HL-60 (cell line): ENCODE measurements around the gene IGSF9B.

Source experiments
- DNase-seq, 2 experiments: peaks; one replicate each; pipeline ENCODE4 v3.0.0-alpha.2; 2010 to 2020; ENCODE audit warnings: low read depth in 1 of 2, low spot score in 1 of 2
- H3K27ac ChIP-seq: fragments of 250-450 bp; sonication (Bioruptor Pico); replicated peaks from 2 replicates; pipeline ENCODE4 v1.5.1; 2020; ENCODE audit warnings: mild to moderate bottlenecking, moderate library complexity
- H3K27me3 ChIP-seq: fragments of 250-450 bp; sonication (Bioruptor Pico); 2 replicates; pipeline ENCODE4 v1.5.1; 2021; ENCODE audit warnings: mild to moderate bottlenecking, moderate library complexity; ENCODE audit not compliant: insufficient read depth, poor library complexity, severe bottlenecking
- H3K4me3 ChIP-seq: replicated peaks from 2 replicates; pipeline ENCODE4 v1.5.1; 2011; ENCODE audit warnings: mild to moderate bottlenecking, control low read depth, low read length; ENCODE audit not compliant: insufficient read depth
- GABPA ChIP-seq: IDR thresholded peaks from 2 replicates; pipeline ENCODE4 v1.6.1; 2012; ENCODE audit warnings: low read depth
- POLR2AphosphoS5 ChIP-seq: IDR thresholded peaks from 2 replicates; pipeline ENCODE4 v1.6.1; 2012; ENCODE audit warnings: low read depth
- SPI1 ChIP-seq: IDR thresholded peaks from 2 replicates; pipeline ENCODE4 v1.6.1; 2012; ENCODE audit warnings: low read depth, mild to moderate bottlenecking, borderline replicate concordance
- TF ChIP-seq, protein P1 (sequence below): IDR thresholded peaks from 2 replicates; pipeline ENCODE4 v1.6.1; 2012; ENCODE audit warnings: low read depth; ENCODE audit not compliant: insufficient replicate concordance
- TF ChIP-seq, protein P2 (sequence below): IDR thresholded peaks from one replicate; pipeline ENCODE4 v1.5.1; 2011; ENCODE audit warnings: low read length, control low read depth, inconsistent platforms; ENCODE audit not compliant: insufficient read depth

The IGSF9B gene

DNA sequence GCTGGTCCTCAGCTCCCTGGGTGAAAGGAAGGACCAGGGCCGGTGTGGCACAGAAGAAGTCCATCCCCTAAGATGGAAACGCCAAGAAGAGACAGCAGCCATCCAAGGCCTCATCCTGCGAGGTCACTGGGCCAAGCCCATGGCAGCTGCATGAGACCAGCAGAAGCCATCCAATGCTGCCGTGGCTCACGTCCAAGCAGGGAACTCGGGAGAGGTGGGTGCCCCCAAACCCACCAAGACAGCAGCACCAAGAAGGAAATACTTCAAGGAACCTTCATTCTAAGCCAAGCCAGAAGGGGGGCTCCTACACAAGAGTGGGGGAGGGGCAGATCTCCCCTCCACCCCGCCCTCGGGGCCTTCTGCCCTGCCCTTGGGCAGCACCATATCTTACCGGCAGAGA is 49.6 kb downstream of the IGSF9B start:
- Histone ChIP-seq H3K27me3 (no peaks in the 10 kb centered on the region), H3K27ac (no peak overlapping the region), H3K4me3 (no peak overlapping the region)
- no peak for TF ChIP-seq SPI1
- TF ChIP-seq POLR2AphosphoS5, result no peak
- TF ChIP-seq GABPA, result no peak
- TF ChIP-seq, protein P1, sequence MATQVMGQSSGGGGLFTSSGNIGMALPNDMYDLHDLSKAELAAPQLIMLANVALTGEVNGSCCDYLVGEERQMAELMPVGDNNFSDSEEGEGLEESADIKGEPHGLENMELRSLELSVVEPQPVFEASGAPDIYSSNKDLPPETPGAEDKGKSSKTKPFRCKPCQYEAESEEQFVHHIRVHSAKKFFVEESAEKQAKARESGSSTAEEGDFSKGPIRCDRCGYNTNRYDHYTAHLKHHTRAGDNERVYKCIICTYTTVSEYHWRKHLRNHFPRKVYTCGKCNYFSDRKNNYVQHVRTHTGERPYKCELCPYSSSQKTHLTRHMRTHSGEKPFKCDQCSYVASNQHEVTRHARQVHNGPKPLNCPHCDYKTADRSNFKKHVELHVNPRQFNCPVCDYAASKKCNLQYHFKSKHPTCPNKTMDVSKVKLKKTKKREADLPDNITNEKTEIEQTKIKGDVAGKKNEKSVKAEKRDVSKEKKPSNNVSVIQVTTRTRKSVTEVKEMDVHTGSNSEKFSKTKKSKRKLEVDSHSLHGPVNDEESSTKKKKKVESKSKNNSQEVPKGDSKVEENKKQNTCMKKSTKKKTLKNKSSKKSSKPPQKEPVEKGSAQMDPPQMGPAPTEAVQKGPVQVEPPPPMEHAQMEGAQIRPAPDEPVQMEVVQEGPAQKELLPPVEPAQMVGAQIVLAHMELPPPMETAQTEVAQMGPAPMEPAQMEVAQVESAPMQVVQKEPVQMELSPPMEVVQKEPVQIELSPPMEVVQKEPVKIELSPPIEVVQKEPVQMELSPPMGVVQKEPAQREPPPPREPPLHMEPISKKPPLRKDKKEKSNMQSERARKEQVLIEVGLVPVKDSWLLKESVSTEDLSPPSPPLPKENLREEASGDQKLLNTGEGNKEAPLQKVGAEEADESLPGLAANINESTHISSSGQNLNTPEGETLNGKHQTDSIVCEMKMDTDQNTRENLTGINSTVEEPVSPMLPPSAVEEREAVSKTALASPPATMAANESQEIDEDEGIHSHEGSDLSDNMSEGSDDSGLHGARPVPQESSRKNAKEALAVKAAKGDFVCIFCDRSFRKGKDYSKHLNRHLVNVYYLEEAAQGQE, result no peak
- TF ChIP-seq, protein P2, sequence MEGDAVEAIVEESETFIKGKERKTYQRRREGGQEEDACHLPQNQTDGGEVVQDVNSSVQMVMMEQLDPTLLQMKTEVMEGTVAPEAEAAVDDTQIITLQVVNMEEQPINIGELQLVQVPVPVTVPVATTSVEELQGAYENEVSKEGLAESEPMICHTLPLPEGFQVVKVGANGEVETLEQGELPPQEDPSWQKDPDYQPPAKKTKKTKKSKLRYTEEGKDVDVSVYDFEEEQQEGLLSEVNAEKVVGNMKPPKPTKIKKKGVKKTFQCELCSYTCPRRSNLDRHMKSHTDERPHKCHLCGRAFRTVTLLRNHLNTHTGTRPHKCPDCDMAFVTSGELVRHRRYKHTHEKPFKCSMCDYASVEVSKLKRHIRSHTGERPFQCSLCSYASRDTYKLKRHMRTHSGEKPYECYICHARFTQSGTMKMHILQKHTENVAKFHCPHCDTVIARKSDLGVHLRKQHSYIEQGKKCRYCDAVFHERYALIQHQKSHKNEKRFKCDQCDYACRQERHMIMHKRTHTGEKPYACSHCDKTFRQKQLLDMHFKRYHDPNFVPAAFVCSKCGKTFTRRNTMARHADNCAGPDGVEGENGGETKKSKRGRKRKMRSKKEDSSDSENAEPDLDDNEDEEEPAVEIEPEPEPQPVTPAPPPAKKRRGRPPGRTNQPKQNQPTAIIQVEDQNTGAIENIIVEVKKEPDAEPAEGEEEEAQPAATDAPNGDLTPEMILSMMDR, result no peak
- no peak for DNase-seq

DNA sequence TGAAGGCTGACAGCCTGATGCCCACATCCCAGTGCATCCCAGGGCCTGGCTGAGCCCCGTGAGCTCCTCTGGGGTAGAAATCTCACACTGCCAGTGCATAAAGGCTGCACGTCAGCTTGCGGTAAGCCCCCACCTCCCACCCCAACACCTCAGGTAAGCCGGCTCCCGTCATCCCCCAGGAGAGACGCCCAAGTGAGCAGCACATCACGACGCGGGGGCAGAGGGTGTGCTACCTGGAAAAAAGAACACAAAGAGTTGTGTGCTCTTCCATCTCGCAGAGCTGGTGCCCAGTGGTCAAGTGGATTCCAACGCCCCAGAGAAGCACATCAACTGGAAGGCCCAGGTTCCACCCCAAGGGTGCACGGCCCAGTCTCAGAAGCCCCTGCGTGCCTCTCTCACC is 50.0 kb downstream of the IGSF9B start:
- Histone ChIP-seq H3K4me3 (no peak overlapping the region), H3K27me3 (no peaks in the 10 kb centered on the region), H3K27ac (no peak overlapping the region)
- TF ChIP-seq GABPA, result no peak
- TF ChIP-seq, protein P1, result no peak
- no peak for TF ChIP-seq POLR2AphosphoS5
- no peak for TF ChIP-seq SPI1
- TF ChIP-seq, protein P2, result no peak
- no peak for DNase-seq

DNA sequence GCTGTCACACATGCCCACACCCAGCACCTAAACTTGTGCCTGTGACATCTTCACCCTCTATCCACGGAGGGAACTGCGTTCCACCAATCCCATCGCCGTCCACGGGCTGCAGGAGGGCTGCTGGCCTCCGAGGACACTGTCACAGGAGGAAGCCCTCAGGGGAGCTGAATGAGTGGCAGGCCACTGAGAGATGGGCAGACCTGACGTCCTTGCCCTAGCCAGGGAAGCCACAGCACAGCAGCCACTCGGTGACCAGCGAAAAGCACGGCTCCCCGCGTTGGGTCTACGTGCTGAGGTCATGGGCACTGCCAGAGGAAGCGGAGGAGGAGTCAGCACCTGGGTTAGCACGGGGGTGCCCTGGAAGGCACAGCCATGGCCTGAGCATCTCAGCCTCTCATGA is 50.5 kb downstream of the IGSF9B start:
- Histone ChIP-seq H3K27ac (no peak overlapping the region), H3K4me3 (no peak overlapping the region), H3K27me3 (no peaks in the 10 kb centered on the region)
- no peak for TF ChIP-seq GABPA
- TF ChIP-seq, protein P1, result no peak
- TF ChIP-seq, protein P2, result no peak
- no peak for TF ChIP-seq SPI1
- no peak for TF ChIP-seq POLR2AphosphoS5
- DNase-seq, result no peak
